GM12872 (cell line): ENCODE measurements around the gene SRPK2.

Source experiments
- TF ChIP-seq, protein P1 (sequence below): IDR thresholded peaks from 3 replicates; pipeline ENCODE4 v1.5.1; 2011; ENCODE audit warnings: low read depth, mild to moderate bottlenecking, low read length, moderate library complexity; ENCODE audit not compliant: insufficient read depth

SRPK2 gene

GRCh38 chr7:105131033-105131656 lies 257.6 kb downstream of the SRPK2 start:
- TF ChIP-seq, protein P1, sequence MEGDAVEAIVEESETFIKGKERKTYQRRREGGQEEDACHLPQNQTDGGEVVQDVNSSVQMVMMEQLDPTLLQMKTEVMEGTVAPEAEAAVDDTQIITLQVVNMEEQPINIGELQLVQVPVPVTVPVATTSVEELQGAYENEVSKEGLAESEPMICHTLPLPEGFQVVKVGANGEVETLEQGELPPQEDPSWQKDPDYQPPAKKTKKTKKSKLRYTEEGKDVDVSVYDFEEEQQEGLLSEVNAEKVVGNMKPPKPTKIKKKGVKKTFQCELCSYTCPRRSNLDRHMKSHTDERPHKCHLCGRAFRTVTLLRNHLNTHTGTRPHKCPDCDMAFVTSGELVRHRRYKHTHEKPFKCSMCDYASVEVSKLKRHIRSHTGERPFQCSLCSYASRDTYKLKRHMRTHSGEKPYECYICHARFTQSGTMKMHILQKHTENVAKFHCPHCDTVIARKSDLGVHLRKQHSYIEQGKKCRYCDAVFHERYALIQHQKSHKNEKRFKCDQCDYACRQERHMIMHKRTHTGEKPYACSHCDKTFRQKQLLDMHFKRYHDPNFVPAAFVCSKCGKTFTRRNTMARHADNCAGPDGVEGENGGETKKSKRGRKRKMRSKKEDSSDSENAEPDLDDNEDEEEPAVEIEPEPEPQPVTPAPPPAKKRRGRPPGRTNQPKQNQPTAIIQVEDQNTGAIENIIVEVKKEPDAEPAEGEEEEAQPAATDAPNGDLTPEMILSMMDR = no peak

- TF ChIP-seq, protein P1 = no peak
Observed at GRCh38 chr7:105130580-105130979, 258.1 kb downstream of the SRPK2 start.

GRCh38 chr7:105130048-105130447 lies 258.7 kb downstream of the SRPK2 start:
- TF ChIP-seq, protein P1 = no peak

- TF ChIP-seq, protein P1 = no peak
Observed at GRCh38 chr7:105127179-105127578, 261.5 kb downstream of the SRPK2 start.

- TF ChIP-seq, protein P1 = no peak
Observed at GRCh38 chr7:105126436-105126975, 262.2 kb downstream of the SRPK2 start.

DNA sequence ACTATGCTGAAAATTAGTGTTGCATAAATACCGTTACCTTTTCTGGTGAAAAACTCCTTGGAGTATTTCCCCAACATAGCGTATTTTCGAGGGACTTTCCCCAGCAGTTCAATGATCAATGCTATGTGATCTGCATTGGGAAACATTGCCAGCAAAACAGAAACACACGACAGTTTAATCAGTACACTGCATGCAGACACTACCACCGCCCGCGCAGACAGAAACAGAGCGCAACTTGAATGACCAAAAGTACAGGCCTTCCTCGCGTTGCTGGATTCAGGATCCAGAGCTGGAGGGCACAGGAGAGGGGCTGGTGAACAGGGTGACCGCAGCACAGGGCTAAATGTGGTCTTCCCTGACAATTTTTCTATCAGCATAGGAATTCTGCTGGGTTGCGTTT lies 263.0 kb downstream of the SRPK2 start:
- TF ChIP-seq, protein P1 = no peak

- TF ChIP-seq, protein P1 = no peak
Observed at GRCh38 chr7:105122619-105123018, 266.1 kb downstream of the SRPK2 start.
